RPMI7951 (cell line): ENCODE data around the gene MRPL28. TPM values are rescaled to one million over a fixed set of nuclear protein-coding genes. Genes with fewer than 3 reads are reported as not detected.
"Not testable (repeated sequence)": the region's sequence is repeated elsewhere in the genome, so short reads cannot be mapped to it uniquely, and the experiment has no call there.

ENCODE experiments used
- DNase-seq: peaks from one replicate; pipeline ENCODE4 v3.0.0-alpha.2; 2012; ENCODE audit warnings: low read depth
- total RNA-seq: library from RNA; depleted of rRNA; stranded (reverse); fragments of >200 nt; shearing (Covaris generic); gene quantifications from 2 replicates; pipeline ENCODE4 v1.2.3, GENCODE V29; 2014; rRNA removed

Gene MRPL28
- 119 and 138 TPM in 2 replicates for total RNA-seq

- DNase-seq: peak; percentile 92
Observed at GRCh38 chr16:370443-370842, at the start of gene MRPL28. Gene MRPL28 (minus strand): TSS chr16:370538. CDS start chr16:370218, 320 bp downstream.

GRCh38 chr16:415170-415498 is 44.8 kb upstream of the MRPL28 start:
- DNase-seq: not testable (repeated sequence)

- no peak for DNase-seq
Observed at GRCh38 chr16:414395-415169, 44.2 kb upstream of the MRPL28 start.

GRCh38 chr16:411576-412265 is 41.4 kb upstream of the MRPL28 start:
- DNase-seq: no peak

- DNase-seq: no peak
Observed at GRCh38 chr16:410516-411178, 40.3 kb upstream of the MRPL28 start.

GRCh38 chr16:407253-407652 is 36.9 kb upstream of the MRPL28 start:
- no peak for DNase-seq

- no peak for DNase-seq
Observed at GRCh38 chr16:405548-406506, 35.5 kb upstream of the MRPL28 start.

GRCh38 chr16:404971-405486 is 34.7 kb upstream of the MRPL28 start:
- DNase-seq: no peak

GRCh38 chr16:401468-402348 is 31.4 kb upstream of the MRPL28 start, which contains the start of gene DECR2:
Gene DECR2 (plus strand): TSS chr16:401885. CDS start chr16:401964, 79 bp downstream.
- peak; percentile 80 for DNase-seq

GRCh38 chr16:400061-400591 is 29.8 kb upstream of the MRPL28 start:
- no peak for DNase-seq

GRCh38 chr16:399340-400019 is 29.1 kb upstream of the MRPL28 start:
- no peak for DNase-seq

- DNase-seq: no peak
Observed at GRCh38 chr16:398561-399339, 28.4 kb upstream of the MRPL28 start.

- peak; percentile 58 for DNase-seq
Observed at GRCh38 chr16:397736-398332, 27.5 kb upstream of the MRPL28 start.

- DNase-seq: peak; percentile 33
Observed at GRCh38 chr16:397135-397661, 26.9 kb upstream of the MRPL28 start, which contains the start of gene NME4. Gene NME4 (plus strand): TSS chr16:397199. CDS start chr16:397223, 24 bp downstream.

GRCh38 chr16:396605-397004 is 26.3 kb upstream of the MRPL28 start:
- peak; percentile 50 for DNase-seq

- no peak for DNase-seq
Observed at GRCh38 chr16:396199-396598, 25.9 kb upstream of the MRPL28 start.

- no peak for DNase-seq
Observed at GRCh38 chr16:392450-393030, 22.2 kb upstream of the MRPL28 start.
